Right ventricle myocardium inferior (tissue), 1 donor: ENCODE results near the gene TINCR. TPM values are rescaled to one million over a fixed set of nuclear protein-coding genes. Genes with fewer than 3 reads are reported as not detected.
A peak's percentile ranks its signal among the peaks of the same experiment; 100 is the strongest.
"Not testable (repeated sequence)": the region's sequence is repeated elsewhere in the genome, so short reads cannot be mapped to it uniquely, and the experiment has no call there.

Experiments used
- ATAC-seq: fragments of 200-7000 bp; cut with Tn5 transposase; one replicate; pipeline ENCODE4 v1.9.1; 2020; ENCODE audit warnings: mild to moderate bottlenecking, moderate library complexity
- DNase-seq: peaks from one replicate; pipeline ENCODE4 v3.0.0; 2021; ENCODE audit errors: missing footprints
- intact Hi-C: fragments of 100-400 bp; cut with DNase I; formaldehyde crosslinking; loops from one replicate; pipeline ENCODE4 v1.11.0; 2022
- total RNA-seq: library from RNA; stranded (reverse); fragmentation: NEBNext Ultra II Directional; extraction: Animal tissue kit (Norgen Biotek cat#: 25700); gene quantifications from one replicate; pipeline ENCODE4 v1.2.1, GENCODE V29; 2021
- donor health status: DM: no; HTN: yes; CAD: no; lungs with severe emphysema.

TINCR gene
- total RNA-seq, 1 donor from 2014 or later: not detected

DNA sequence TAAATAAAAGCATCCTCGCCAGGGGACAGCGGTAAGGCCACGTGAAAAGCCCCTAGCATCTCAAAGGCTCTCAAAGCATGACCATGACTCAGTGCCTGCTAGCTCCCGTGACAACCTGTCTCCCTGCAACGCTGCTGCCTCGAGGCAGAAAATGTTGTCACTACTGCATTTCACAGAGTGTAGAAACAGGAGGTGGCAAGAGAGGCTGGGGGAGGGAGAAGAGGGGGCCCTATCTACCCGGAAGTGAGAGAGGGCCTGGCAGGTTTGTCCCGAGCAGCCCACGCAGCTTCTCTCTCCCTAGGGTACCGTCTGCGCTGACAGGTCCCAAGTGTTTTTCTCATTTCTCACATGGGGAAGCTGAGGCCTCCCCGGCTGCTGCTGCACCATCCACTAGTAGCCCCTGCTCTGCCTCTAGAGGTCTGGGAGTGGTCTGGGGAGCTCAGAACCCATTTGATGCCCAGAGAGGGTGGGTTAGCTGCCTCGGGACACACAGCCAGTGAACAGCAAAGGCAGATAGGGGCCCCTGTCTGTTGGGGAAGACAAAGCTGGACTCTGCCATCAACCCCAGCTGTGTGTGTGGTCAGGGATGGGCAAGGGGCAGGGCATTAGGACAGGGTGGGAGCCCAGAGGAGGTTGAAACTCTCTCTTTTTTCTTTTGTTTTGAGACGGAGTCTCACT, 3.7 kb downstream of the TINCR start:
- DNase-seq: no peak
- intact Hi-C loops: no loop called here
- ATAC-seq: no peak

DNA sequence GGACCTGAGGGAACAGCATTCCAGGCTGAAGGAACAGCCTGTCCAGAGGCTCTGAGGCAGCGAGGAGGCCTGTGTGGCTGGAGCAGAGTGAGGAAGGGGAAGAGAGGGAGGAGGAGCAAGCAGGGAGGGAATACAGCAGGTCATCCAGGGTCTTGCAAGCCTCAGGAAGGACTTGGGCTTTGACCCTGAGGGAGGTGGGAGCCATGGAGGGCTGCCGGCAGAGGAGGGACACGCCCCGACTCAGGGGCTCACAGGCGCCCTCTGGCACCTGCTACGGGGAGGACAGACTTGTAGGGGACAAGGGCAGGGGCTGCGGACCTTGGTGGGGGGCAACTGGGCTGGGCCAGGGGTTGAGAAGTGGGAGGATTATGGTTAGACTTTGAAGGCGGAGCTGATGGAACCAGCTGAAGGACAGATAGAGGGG, 4.7 kb downstream of the TINCR start:
- no peak for DNase-seq
- intact Hi-C loops: no loop called here
- no peak for ATAC-seq

DNA sequence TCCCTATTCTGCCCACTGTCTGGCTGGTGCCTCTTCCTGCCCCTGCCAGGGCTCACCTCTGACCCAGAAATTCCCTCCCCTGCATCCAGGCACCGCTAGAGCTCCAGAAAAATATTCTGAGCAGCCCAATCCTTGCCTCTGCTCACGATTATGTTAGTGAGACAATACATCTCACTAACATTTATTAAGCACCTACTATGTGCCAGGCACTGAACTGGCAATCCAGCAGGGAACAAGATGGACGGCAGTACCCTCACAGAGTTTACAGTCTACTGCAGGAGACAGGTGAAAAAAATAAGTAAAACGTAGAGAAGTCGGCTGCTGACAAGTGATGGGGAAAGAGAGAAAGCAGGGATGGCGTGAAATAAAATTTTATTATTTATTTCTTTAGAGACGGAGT, 5.5 kb downstream of the TINCR start:
- intact Hi-C loops: no loop called here
- no peak for DNase-seq

DNA sequence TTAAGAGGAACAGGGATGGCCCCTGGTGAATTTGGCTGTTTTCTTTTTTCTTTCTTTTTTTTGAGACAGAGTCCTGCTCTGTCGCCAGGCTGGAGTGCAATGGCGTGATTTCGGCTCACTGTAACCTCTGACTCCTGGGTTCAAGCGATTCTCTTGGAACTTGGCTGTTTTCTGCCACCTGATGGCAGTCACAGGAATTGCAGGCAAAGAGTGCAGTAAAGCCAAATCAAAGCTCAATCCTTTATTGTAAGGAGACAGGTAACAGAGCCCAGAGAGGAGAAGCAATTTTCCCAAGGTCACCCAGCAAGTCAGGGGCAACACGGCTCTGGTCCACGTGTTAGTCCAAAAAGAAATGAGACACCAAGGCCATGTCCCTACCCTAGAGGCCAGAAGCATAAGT, 6.2 kb downstream of the TINCR start:
- intact Hi-C loops: no loop called here
- DNase-seq (no peak), ATAC-seq (no peak)

More for the DNA sequence above, 5.5 kb downstream of the TINCR start:
- ATAC-seq: no peak

DNA sequence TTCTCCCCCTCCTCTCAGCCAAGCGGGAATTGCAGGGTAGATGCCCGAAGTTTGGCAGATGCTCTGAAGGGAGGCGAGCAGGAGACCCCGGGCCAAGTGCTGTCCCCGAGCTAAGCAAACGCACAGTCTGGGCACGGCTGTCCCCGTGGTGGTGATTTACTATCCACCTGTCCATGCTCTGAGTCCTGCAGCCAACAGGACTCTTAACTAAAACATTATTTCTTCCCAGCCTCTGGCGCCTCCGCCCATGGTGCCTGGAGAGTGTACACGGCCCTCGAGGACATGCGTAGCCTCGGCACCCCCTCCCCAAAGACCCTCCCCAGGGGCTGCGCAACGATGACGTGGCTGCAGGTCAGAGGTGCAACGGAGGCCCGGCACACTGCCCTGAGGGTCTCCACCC, 7.6 kb downstream of the TINCR start:
- DNase-seq: no peak
- intact Hi-C loops: no loop called here
- no peak for ATAC-seq

DNA sequence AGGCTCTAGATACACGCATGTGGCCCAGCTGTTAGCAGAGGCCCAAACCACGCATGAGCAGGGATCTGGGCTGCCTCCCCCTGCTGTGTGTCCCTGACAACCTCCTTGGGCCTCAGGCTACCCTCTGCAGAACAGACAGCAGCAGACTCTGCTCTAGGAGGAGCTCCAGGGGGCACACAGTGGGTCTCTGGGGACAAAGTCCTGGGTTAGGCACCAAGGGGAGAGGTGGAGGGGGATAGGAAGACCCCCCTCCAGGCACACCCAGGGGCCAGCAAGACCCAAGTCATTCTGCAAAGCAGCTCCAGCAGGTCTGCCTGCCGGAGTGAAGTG, 8.0 kb downstream of the TINCR start:
- ATAC-seq (no peak), DNase-seq (no peak)
- intact Hi-C loops: no loop called here

DNA sequence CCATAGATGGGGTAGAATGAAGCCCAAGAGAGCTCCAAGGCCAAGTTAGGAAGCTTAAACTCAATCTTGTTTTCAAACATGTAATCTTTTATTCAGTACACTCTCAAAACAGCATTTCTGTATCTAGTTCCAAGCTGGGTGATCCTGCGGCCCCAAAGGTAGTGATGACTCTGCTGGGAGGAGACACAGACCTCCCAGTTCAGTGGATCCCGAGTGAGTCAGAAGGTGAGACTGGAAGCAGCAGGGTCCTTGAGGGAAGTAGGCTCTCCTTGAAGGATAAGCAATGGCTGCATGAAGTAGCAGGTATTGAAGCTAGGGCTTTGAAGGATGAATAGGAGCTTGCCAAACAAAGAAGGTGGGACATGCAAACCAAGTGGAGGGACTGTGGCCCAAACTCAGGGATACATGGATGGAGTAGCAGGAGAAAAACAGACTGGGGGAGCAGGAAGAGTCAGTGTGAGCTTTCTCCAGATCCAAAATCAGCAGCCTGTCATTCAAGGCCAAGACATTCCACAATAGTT, 9.6 kb downstream of the TINCR start:
- DNase-seq (no peak), ATAC-seq (no peak)
- intact Hi-C loops: no loop called here

DNA sequence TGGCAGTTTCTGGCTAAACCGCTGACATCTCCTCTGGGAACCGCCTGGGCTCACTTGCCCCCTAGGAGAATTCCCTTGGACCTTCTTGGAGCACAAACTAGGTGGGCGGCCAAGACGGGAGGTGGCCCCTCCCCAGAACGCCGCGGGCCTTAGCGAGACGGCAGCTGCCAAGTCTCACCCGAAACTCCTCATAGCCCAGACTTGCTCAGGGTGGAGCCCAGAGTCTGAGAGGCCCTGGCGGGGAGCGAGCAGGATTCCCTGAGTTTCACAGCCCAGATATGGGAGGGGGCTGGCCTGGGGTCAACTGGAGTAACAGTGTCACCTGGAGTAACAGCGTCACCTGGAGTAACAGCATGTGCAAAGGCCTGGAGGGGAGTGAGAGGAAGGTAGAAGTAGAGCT, 10.1 kb downstream of the TINCR start:
- intact Hi-C loops: no loop called here
- no peak for DNase-seq
- ATAC-seq: no peak

DNA sequence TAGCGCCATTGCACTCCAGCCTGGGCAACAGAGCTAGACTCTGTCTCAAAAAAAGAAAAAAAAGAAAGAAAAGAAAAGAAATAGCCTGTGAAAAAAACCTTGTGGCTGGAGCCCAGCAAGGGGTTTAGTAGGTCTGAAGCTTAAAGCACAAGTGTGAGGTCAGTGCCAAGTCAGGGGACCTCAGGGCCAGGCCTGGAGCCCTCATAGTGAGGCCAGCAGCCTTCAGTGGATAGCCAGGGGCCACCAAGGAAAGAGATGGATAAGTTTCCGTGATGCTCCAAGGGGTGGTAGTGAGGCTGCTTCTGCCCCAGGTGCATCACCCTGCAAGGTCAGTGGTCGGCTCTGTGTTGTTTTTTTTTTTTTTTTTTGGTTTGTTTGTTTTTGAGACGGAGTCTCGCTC, 12.9 kb downstream of the TINCR start:
- intact Hi-C loops: no loop called here
- DNase-seq (no peak), ATAC-seq (no peak)

DNA sequence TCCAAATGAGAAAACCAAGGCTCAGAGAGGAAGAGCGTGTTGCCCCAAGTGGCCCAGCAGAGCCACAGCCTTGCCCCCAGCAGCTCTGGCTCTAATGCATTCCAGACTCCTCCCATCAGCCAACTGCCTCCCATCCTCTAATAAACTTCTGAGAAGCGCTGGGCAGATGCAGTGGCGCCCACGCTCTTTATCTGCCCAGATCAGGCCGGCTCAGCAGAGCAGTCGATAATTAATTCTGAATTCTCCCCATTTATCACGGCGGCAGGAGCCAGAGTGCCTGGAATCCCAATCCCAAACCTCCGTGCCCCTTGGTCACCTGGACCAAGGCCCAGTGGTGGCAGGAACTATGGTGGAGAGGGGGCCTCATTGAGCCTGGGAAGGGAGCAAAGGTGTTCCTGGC, 13.9 kb downstream of the TINCR start:
- DNase-seq (no peak), ATAC-seq (no peak)
- intact Hi-C loops: no loop called here

DNA sequence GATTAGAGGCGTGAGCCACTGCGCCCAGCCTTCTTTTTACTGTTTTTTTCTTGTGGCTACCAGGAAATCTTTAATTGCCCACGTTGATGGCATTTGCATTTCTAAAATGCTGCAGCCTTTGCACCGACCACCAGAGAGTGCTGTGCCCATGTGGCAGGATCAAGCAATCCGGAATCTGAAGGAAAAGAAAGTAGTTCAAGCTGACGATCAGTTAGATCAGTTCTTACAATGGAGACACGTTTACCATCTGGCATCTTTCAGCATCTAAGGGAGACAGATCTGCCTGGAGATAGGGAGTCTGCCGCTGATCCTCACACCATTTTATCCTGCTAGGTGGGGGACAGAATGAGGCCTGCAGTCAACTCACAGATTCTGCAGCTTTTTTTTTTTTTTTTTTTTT, 19.9 kb downstream of the TINCR start:
- intact Hi-C loops: no loop called here
- no peak for ATAC-seq
- no peak for DNase-seq

DNA sequence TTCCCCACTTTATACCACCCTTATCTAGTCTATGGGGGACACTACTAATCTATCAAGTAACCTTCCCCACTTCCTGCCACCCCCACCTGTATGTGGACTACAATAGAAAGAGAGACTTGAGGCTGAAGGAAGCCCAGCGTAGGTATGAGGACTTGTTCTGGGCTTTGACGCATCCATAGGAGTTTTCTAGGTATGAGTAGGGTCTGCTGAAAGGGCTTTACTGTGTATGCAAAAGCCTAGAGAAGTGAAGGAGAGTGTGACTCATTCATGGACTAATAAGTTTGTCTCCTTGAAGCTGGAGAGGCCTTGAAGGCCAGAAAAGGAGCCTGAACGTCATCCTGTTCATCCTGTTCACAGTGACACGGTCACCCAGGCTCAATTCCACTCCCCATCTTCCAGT, 21.8 kb downstream of the TINCR start:
- ATAC-seq: no peak
- DNase-seq: no peak
- intact Hi-C loops: no loop called here

DNA sequence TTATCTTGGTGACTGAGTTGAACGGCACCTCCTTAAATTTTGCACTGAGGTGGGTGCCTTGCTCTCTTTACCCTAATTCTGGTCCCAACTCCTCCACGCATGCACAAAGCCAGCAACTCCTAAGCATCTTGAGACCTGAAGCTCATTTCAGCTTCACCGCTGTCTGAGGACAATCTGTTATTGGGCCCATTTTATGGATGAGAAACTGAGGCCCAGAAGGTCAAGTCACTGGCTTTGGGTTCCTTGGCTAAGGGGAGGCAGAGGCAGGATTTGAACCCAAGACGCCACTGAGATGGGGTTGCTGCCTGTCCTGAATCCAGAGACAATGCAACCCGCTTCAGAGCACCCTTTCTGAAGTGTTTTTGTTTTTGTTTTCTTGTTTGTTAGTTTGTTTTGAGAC, 22.7 kb downstream of the TINCR start:
- DNase-seq (no peak), ATAC-seq (no peak)
- intact Hi-C loops: no loop called here

DNA sequence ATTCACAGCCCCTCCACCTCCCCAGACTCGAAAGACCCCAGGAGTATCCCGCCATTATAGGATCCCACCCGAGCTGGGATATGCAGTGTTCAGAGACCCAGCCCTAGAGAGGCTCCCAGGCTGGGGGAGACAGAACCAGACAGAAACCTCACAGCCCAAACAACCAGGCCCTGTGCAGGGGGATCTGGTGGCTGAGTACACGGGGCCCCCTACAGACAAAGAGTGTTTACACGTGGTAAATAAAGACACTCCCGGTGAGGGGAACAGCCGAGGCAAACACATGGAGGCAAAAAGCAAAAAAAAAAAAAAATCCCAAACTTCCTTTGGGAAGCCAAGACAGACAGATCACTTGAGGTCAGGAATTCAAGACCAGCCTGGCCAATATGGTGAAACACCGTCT, 25.1 kb downstream of the TINCR start:
- DNase-seq (no peak), ATAC-seq (no peak)
- intact Hi-C loops: no loop called here

DNA sequence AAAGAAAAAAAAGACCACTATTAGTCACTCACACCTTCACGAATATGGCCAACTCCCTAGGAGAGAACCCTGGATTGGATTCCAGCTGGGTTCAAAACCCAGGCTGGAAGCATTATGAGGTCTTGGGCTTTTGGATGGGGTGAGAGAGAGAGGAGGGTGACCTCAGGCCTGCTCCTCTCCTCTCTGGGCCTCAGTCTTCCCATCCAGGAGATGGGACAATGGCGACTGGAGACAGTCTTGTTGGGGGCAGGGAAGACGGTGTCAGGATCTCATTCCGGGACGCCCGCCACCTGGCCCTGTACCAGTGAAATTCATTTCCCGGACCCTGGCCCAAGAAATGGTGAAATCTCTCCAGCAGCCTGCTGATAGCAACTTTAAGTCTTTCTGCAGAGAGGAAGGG, 26.3 kb downstream of the TINCR start:
- ATAC-seq (no peak), DNase-seq (no peak)
- intact Hi-C loops: no loop called here

DNA sequence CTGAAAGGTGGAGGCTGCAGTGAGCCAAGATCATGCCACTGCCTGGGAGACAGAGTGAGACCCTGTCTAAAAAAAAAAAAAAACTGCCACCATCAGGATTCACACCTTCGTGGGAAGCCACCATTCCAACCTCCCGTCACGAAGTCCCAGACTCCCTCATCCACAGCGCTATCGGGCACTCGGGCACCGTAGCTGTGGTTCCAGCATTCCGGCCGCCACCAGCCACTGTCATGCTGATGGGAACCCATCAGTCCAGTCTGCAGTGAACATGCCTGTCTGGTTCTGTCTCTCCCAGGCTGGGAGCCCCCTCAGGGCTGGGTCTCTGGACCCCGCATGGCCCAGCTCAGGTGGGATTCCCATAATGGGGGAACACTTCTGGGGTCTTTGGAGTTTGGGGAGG, 27.5 kb downstream of the TINCR start:
- ATAC-seq (no peak), DNase-seq (no peak)
- intact Hi-C loops: no loop called here

DNA sequence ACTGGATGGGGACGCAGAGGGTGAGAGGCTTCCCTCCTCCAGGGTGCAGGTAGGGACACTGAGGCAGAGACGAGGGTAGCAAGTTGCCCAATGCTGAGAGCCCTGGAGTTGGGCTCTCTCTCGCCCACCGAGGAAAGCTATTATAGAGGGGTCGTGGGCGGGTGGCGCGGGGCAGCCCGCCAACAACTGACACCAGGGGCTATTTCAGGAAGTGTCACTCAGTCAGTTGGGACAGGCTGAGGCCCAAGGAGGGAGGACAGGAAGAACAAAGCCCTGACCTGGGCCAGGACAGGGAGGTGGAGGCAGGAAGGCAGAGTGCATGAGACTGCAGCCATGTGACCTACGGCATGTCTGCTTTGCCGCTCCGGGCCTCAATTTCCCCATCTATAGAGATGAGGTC, 29.9 kb downstream of the TINCR start:
- peak; percentile 24 for ATAC-seq
- DNase-seq: no peak
- intact Hi-C loops: no loop called here

DNA sequence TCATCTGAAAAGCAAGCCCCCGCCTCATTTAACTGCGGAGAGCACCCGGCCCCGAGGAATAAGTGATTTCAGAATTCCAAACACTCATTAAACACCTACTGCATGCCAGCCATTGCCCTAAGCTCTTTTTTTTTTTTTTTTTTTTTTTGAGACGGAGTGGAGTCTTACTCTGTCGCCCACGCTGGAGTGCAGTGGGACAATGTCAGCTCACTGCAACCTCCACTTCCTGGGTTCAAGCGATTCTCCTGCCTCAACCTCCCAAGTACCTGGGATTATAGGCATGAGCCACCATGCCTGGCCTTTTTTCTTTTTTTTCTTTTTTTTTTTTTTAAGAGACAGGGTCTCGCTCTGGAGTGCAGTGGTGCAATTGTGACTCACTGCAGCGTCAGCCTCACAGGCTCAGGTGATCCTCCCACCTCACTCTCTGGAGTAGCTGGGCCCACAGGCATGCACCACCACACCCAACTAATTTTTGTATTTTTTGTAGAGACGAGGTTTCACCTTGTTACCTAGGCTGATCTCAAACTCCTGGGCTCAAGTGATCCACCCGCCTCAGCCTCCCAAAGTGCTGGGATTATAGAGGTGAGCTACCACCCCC, 30.7 kb downstream of the TINCR start:
- intact Hi-C loops, ATAC-seq, DNase-seq: not testable (repeated sequence)

DNA sequence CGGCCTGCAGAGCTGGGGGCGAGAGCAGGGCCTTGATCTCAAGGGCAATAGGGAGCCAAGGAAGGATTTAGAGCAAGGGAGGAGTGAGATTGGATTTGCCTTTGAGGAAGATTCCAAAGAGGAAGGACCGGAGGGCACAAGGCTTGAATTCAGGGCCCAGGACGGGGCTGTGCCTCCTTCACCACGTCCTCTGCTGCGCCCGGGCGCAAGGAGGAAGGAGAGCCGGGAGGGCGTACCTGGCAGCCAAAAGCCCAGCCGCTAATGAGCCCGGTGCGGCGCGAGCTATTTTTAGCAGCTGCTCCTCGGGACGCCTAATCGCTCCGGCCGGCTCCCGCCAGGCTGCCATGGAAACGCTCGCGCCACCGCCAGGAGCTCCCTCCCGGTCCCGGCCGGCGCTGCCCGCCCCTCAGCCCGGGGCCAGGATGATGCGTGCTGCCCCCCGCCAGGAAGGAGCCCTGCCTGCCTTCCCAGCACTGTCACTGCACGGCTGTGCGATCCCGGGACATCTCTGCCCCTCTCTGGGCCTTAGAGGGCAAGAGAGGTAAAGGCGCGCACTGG, 31.3 kb downstream of the TINCR start:
- ATAC-seq (peak; percentile 85), DNase-seq (peak; percentile 90)
- intact Hi-C loops: no loop called here

DNA sequence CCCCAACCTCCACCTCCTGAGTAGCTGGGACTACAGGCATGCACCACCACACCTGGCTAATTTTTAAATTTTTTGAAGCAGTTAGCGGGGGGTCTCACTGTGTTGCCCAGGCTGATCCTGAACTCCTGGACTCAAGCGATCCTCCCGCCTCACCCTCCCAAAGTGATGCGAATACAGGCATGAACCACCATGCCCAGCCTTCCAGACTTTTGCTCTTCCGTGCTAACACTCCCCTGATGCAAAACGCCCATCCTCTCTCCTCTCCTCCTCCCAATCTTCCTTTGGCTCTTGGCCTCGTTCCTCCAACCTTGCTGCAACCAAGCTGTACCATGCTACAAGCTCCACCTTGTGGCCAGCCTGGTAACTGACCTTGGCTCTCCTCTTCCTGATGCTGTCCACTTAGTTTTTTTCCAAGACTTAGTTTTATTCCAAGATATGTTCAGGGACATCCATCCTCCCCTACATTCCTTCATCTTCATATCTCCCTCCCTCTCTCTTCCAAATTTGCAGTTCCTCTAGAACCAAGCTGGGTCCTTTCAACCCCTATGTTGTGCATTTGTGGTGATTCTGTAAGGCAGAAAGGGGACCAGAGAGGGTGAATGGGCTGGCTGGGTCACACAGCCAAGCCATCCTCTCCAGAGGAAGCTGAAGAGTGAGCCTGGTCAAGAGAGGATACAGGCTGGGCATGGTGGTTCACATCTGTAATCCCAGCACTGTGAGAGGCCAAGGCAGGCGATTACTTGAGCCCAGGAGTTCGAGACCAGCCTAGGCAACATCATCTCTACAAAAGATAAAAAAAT, 32.8 kb downstream of the TINCR start:
- intact Hi-C loops: no loop called here
- ATAC-seq: no peak
- DNase-seq: no peak
